Effector CD4-positive, alpha-beta T cell (primary cell): Measurements from ENCODE around the gene CALD1.

ENCODE experiments used
- DNase-seq: peaks from one replicate; pipeline ENCODE4 v3.0.0-alpha.2; 2020

Gene CALD1

GRCh38 chr7:134764365-134764764 is 15.1 kb upstream of the CALD1 start:
- DNase-seq = no peak

GRCh38 chr7:134766779-134767519 is 12.5 kb upstream of the CALD1 start:
- DNase-seq = no peak

- no peak for DNase-seq
These were observed 11.8 kb upstream of the CALD1 start for GRCh38 chr7:134767520-134768168.

GRCh38 chr7:134768243-134768642 is 11.2 kb upstream of the CALD1 start:
- no peak for DNase-seq

- DNase-seq = no peak
These were observed 8.8 kb upstream of the CALD1 start for GRCh38 chr7:134770676-134771075.

GRCh38 chr7:134771111-134771510 is 8.3 kb upstream of the CALD1 start:
- DNase-seq = no peak

GRCh38 chr7:134771889-134772288 is 7.5 kb upstream of the CALD1 start:
- DNase-seq = no peak

GRCh38 chr7:134772401-134772800 is 7.0 kb upstream of the CALD1 start:
- no peak for DNase-seq

GRCh38 chr7:134773164-134773563 is 6.3 kb upstream of the CALD1 start:
- DNase-seq = no peak

- DNase-seq = no peak
These were observed 5.3 kb upstream of the CALD1 start for GRCh38 chr7:134774119-134774518.

GRCh38 chr7:134777470-134777869 is 2.0 kb upstream of the CALD1 start:
- DNase-seq = no peak

- no peak for DNase-seq
These were observed 1.4 kb upstream of the CALD1 start for GRCh38 chr7:134777908-134778580.

- DNase-seq = no peak
These were observed 269 bp downstream of the CALD1 start for GRCh38 chr7:134779741-134780065.

- DNase-seq = no peak
These were observed 863 bp downstream of the CALD1 start for GRCh38 chr7:134780166-134780828.

GRCh38 chr7:134781171-134781570 is 1.7 kb downstream of the CALD1 start:
- no peak for DNase-seq

GRCh38 chr7:134782121-134782623 is 2.7 kb downstream of the CALD1 start:
- DNase-seq = no peak

GRCh38 chr7:134783294-134784069 is 4.0 kb downstream of the CALD1 start:
- DNase-seq = no peak

- DNase-seq = no peak
These were observed 5.0 kb downstream of the CALD1 start for GRCh38 chr7:134784251-134785049.

- no peak for DNase-seq
These were observed 6.4 kb downstream of the CALD1 start for GRCh38 chr7:134785842-134786241.

GRCh38 chr7:134787064-134787463 is 7.6 kb downstream of the CALD1 start:
- no peak for DNase-seq

- no peak for DNase-seq
These were observed 8.3 kb downstream of the CALD1 start for GRCh38 chr7:134787720-134788119.

- DNase-seq = no peak
These were observed 8.8 kb downstream of the CALD1 start for GRCh38 chr7:134788191-134788590.
